Adrenal gland (tissue), 12 donors: Measurements from ENCODE around the gene ACAP3. TPM values are rescaled to one million over a fixed set of nuclear protein-coding genes. Genes with fewer than 3 reads are reported as not detected.

Source experiments
- DNase-seq, 7 donors: peaks; one replicate each; pipeline ENCODE4 v3.0.0-alpha.2; 2019 to 2020
- H3K27ac ChIP-seq, 5 donors: fragments of 200-600 bp; sonication (generic) in 4 of 5; 1 replicate in 3 of 5; 2 replicates in 2 of 5; pipeline versions ENCODE4 v1.5.1 to v1.8.0; 2016 to 2020; ENCODE audit warnings: mild to moderate bottlenecking in 1 of 5
- H3K27me3 ChIP-seq: fragments of 200-600 bp; 2 replicates; pipeline ENCODE4 v1.8.0; 2021
- H3K36me3 ChIP-seq, 2 donors: fragments of 200-600 bp; replicated peaks in 1 of 2; 1 replicate in 1 of 2; 2 replicates in 1 of 2; pipeline versions ENCODE4 v1.5.1 to v1.8.0; 2018 to 2022
- H3K4me1 ChIP-seq, 2 donors: fragments of 200-600 bp; replicated peaks in 1 of 2; 1 replicate in 1 of 2; 2 replicates in 1 of 2; pipeline versions ENCODE4 v1.5.1 to v1.8.0; 2018 to 2021
- H3K4me3 ChIP-seq, 4 donors: fragments of 200-600 bp; sonication (generic) in 3 of 4; one replicate each; pipeline ENCODE4 v1.5.1; 2016 to 2018
- H3K9me3 ChIP-seq, 3 donors: fragments of 200-600 bp; sonication (generic) in 1 of 3; replicated peaks in 1 of 3; 1 replicate in 2 of 3; 2 replicates in 1 of 3; pipeline versions ENCODE4 v1.5.1 to v1.8.0; 2016 to 2021
- POLR2A ChIP-seq, 2 donors: fragments of 450-650 bp; IDR thresholded peaks; one replicate each; pipeline ENCODE4 v1.6.1; 2017; ENCODE audit warnings: antibody characterized with exemption in 2 of 2, mild to moderate bottlenecking in 2 of 2, moderate library complexity in 1 of 2
- WGBS, 4 donors: extraction: QIAGEN DNeasy Blood & Tissue Kit in 2 of 4; methylation state at CpG; one replicate each; pipeline versions ENCODE4 v1.1.5 to v1.1.7; 2013 to 2017; 5-methylcytosine and 5-hydroxymethylcytosine counted together
- intact Hi-C, 2 donors: fragments of 100-400 bp; cut with DNase I; formaldehyde crosslinking; loops; one replicate each; pipeline versions ENCODE4 v1.14.1 to v1.15.0; 2022 to 2023
- polyA plus RNA-seq, 3 donors: library from polyadenylated mRNA; stranded (reverse); fragments of 200-250 nt in 2 of 3; fragments of 350-450 nt in 1 of 3; fragmentation: Illumina TruSeq in 1 of 3; extraction: RNeasy Lipid Tissue Mini Kit (QIAGEN cat#74804) in 1 of 3; gene quantifications; one replicate each; pipeline ENCODE4 v1.2.3, GENCODE V29; 2013 to 2014
- total RNA-seq, 9 donors: library from RNA; depleted of rRNA in 4 of 9; stranded (reverse); fragments of >200 nt in 4 of 9; fragments of 120-200 nt in 1 of 9; fragmentation: NEBNext Ultra II Directional in 1 of 9; extraction: Animal tissue kit (Norgen Biotek cat#: 25700) in 1 of 9; gene quantifications; one replicate each; pipeline versions ENCODE4 v1.1.0 to v1.2.4, GENCODE V29; 2013 to 2023
- TF ChIP-seq, protein P1 (sequence below), 6 experiments: fragments of 450-650 bp in 4 of 6; fragments of 200-600 bp in 2 of 6; sonication (generic) in 1 of 6; IDR thresholded peaks; 1 replicate in 5 of 6; 2 replicates in 1 of 6; pipeline versions ENCODE4 v1.5.1 to v1.8.0; 2016 to 2021; ENCODE audit warnings: antibody characterized with exemption in 6 of 6, mild to moderate bottlenecking in 2 of 6, moderate library complexity in 1 of 6
- donor health status: healthy with polysubstance abuse.
- donor health status: Bipolar disorder and iron deficiency.
- donor health status: DM: yes; HTN: yes; CAD: no.
- donor health status: DM: no; HTN: no; CAD: no.
- donor health status: DM: no; HTN: no; CAD: no.
- donor health status: DM: yes; HTN: yes; CAD: no.

The ACAP3 gene
- total and polyA plus RNA-seq, 12 donors = 5.0 to 385 (median 40.8) TPM

DNA sequence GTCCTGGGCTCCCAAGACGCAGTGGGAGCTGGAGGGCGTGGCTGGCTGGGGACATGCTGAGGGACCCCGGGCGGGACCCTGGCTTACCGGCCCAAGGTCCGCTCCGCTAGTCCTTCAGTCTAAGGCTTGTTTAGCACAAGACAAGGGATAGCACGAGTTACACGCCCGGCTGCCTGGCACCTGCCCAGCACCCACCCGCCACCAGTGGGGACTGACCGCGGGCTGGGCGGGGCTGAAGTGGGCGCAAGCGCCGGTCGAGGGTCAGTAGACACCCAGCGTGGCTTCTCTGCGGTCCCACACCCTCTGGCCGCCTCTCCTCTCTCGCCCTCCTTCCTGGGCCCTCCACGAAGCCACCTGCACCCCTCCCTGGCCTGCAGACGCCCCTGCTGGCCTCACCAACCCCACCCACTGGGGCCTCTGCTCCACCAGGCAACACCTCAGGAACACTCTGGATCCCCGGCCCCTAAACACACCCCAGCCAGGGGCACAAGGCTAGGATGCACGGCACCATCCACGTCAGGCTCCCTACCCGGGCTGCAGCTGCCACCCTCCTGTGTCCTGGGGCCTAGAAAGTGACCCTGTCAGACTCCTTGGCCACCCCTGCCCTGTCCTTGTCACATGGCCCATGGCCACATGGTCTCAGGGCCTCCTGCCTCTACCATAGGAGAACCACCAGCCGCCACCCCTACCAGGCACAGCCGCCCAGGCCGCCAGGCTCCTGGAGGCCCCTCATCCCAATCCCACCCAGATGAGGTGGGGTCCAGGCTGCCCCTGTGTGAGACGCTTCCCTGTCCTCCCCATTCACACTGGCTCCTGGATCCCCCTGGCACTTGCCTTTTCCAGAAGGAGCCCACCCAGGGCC is 29.4 kb upstream of the ACAP3 start:
- DNase-seq = no peak
- TF ChIP-seq, protein P1, sequence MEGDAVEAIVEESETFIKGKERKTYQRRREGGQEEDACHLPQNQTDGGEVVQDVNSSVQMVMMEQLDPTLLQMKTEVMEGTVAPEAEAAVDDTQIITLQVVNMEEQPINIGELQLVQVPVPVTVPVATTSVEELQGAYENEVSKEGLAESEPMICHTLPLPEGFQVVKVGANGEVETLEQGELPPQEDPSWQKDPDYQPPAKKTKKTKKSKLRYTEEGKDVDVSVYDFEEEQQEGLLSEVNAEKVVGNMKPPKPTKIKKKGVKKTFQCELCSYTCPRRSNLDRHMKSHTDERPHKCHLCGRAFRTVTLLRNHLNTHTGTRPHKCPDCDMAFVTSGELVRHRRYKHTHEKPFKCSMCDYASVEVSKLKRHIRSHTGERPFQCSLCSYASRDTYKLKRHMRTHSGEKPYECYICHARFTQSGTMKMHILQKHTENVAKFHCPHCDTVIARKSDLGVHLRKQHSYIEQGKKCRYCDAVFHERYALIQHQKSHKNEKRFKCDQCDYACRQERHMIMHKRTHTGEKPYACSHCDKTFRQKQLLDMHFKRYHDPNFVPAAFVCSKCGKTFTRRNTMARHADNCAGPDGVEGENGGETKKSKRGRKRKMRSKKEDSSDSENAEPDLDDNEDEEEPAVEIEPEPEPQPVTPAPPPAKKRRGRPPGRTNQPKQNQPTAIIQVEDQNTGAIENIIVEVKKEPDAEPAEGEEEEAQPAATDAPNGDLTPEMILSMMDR (IDR thresholded peaks at IDR 0.05) = no peak
- no peak for TF ChIP-seq POLR2A (IDR thresholded peaks at IDR 0.05)
- intact Hi-C loops = no loop called here
- no peak overlapping the region for H3K4me3 ChIP-seq
- no peaks in the 10 kb centered on the region for H3K9me3 ChIP-seq
- no peaks in the 10 kb centered on the region for H3K4me1 ChIP-seq
- WGBS, 4 donors = 93 to 97% (median 95%) methylated on average over 14 to 32 of the region's 32 CpGs
- H3K27me3 ChIP-seq = no peaks in the 10 kb centered on the region
- no peak overlapping the region for H3K27ac ChIP-seq
- H3K36me3 ChIP-seq = peaks cover 0 to 25% of the 10 kb centered on the region in 2 donors

DNA sequence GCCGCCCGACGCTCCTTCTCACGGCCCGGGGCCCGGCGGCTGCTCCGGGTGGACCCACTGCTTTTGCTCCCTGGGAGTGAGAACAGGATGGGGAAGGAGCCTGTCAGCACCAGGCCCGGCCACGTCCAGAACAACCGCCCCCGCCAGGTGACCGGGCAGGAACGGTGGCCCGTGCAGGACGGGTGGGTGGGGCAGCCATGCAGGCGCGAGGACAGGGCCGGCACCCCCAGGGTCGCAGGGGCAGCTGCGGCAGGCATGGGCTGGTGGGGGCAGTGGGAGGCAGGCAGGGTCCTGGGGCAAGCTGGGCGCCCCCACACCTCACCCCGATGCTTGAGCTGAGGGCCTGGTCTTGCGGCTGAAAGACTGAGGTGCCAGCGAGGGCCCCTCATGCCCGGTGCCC is 28.7 kb upstream of the ACAP3 start:
- intact Hi-C loops = no loop called here
- 92 to 98% (median 93%) methylated on average over 6 to 26 of the region's 26 CpGs; no CpG with 5 or more reads in 1 of the 4 donors for WGBS, 4 donors
- DNase-seq = no peak

DNA sequence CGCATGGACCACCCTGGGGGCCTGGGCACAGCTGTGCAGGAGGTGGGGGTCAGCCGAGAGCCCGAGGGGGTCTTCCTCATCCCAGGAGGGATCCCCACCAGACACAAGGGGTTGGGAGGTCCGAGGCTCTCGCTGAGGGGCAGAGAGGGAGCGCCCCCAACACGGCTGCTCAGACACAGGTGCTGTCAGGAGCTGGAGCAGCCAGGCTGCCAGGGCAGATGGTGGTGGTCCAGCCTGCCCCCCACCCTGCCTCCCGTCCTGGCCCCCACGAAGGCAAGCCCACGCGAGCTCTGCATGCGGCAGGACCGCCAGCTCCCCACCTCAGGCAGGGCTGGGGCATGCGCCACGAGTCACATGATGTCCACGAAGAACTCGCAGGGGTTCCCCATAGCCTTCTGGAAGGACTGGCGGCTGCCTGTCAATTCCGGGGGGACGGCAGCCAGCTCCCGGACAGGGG is 28.1 kb upstream of the ACAP3 start:
- no peaks in the 10 kb centered on the region for H3K9me3 ChIP-seq
- H3K36me3 ChIP-seq = peaks cover 0 to 25% of the 10 kb centered on the region in 2 donors
- intact Hi-C loops = no loop called here
- 83 to 96% (median 85%) methylated on average over 1 to 21 of the region's 21 CpGs for WGBS, 4 donors
- peaks cover 0 to 7% of the 10 kb centered on the region in 2 donors for H3K4me1 ChIP-seq
- no peak overlapping the region for H3K4me3 ChIP-seq
- no peak for DNase-seq
- H3K27ac ChIP-seq = no peak overlapping the region
- no peak for TF ChIP-seq POLR2A (IDR thresholded peaks at IDR 0.05)
- TF ChIP-seq, protein P1 (IDR thresholded peaks at IDR 0.05) = no peak
- H3K27me3 ChIP-seq = no peaks in the 10 kb centered on the region

More for the DNA sequence above, 28.7 kb upstream of the ACAP3 start:
- Histone ChIP-seq H3K36me3 (peaks cover 0 to 25% of the 10 kb centered on the region in 2 donors), H3K27ac (no peak overlapping the region), H3K27me3 (no peaks in the 10 kb centered on the region), H3K4me3 (no peak overlapping the region), H3K4me1 (peaks cover 0 to 1% of the 10 kb centered on the region in 2 donors), H3K9me3 (no peaks in the 10 kb centered on the region)
- TF ChIP-seq, protein P1 (IDR thresholded peaks at IDR 0.05) = no peak
- no peak for TF ChIP-seq POLR2A (IDR thresholded peaks at IDR 0.05)

DNA sequence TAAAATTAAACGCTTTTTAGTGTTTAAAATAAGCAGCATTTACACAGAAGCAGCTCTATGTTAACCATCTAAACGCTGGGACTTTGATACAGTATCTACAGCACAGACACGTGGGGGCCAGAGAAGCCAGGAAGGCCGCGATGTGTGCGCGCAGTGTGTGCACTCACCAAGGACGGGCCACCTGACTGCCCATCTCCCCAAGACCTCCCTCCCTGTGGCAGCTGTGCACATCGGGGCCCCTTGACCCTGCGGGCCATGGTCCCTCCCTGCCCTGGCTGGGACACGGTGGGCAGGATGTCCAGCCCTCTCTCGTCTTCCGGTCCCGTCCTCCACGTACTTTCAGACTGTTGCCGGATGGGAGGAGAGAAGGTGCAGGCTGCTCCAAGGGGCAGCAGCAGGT is 27.6 kb upstream of the ACAP3 start:
- Histone ChIP-seq H3K27me3 (no peaks in the 10 kb centered on the region), H3K4me1 (peaks cover 0 to 12% of the 10 kb centered on the region in 2 donors), H3K36me3 (peaks cover 0 to 23% of the 10 kb centered on the region in 2 donors), H3K9me3 (no peaks in the 10 kb centered on the region), H3K4me3 (no peak overlapping the region), H3K27ac (no peak overlapping the region)
- intact Hi-C loops = no loop called here
- 62 to 81% (median 72%) methylated on average over 9 to 16 of the region's 16 CpGs for WGBS, 4 donors
- DNase-seq = no peak
- TF ChIP-seq POLR2A (IDR thresholded peaks at IDR 0.05) = no peak
- TF ChIP-seq, protein P1 (IDR thresholded peaks at IDR 0.05) = no peak
